H1 (cell line): ENCODE measurements around the gene CCDC91. TPM values are rescaled to one million over a fixed set of nuclear protein-coding genes. Genes with fewer than 3 reads are reported as not detected.

Experiments
- polyA plus RNA-seq, 7 experiments: library from polyadenylated mRNA; depleted of rRNA in 3 of 7; stranded (reverse) in 5 of 7; unstranded in 2 of 7; fragments of >200 nt in 5 of 7; fragments of 200-250 nt in 2 of 7; gene quantifications; 1 replicate in 5 of 7; 2 replicates in 1 of 7; 4 replicates in 1 of 7; pipeline versions ENCODE4 v1.2.1 to v1.2.3, GENCODE V29; 2011 to 2013; ENCODE audit warnings: missing spikeins in 2 of 7, mixed read lengths in 2 of 7
- total RNA-seq: library from RNA; stranded (reverse); fragmentation: NEBNext Ultra II Directional; extraction: Animal tissue kit (Norgen Biotek cat#: 25700); gene quantifications from 2 replicates; pipeline ENCODE4 v1.2.1, GENCODE V29; 2021
- TF ChIP-seq, protein P1 (sequence below): IDR thresholded peaks from 2 replicates; pipeline ENCODE4 v1.6.1; 2012; ENCODE audit warnings: inconsistent platforms
- TF ChIP-seq, protein P2 (sequence below): IDR thresholded peaks from 2 replicates; pipeline ENCODE4 v1.6.1; 2011; ENCODE audit warnings: low read length, improper control_type of control experiment

The CCDC91 gene
- total and polyA plus RNA-seq, 2 of the 8 experiments (the other 6 are each of a cell fraction or from before 2014, with no cell fraction given), result 8.6 to 23.1 TPM

DNA sequence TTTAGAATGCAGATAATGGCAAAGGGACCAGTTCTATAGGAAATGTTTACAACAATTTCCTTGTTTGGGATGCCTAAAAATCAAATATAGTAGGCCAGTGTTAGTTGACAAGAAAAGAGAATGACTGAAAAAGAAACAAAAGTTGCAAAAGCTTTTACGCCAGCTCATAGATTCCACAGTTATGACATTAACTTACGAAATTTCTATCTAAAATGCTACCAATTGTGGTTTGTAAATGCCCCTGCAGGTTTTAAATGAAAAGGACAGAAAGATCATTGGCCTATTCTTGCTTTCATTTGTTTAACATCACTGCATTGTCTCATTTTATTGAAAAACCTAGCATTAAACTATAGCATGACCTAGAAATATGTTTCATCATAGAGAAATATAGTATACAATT, 345.8 kb downstream of the CCDC91 start (continued):
- TF ChIP-seq, protein P1, sequence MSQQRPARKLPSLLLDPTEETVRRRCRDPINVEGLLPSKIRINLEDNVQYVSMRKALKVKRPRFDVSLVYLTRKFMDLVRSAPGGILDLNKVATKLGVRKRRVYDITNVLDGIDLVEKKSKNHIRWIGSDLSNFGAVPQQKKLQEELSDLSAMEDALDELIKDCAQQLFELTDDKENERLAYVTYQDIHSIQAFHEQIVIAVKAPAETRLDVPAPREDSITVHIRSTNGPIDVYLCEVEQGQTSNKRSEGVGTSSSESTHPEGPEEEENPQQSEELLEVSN, result no peak
- TF ChIP-seq, protein P2, sequence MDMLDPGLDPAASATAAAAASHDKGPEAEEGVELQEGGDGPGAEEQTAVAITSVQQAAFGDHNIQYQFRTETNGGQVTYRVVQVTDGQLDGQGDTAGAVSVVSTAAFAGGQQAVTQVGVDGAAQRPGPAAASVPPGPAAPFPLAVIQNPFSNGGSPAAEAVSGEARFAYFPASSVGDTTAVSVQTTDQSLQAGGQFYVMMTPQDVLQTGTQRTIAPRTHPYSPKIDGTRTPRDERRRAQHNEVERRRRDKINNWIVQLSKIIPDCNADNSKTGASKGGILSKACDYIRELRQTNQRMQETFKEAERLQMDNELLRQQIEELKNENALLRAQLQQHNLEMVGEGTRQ, result no peak
